Right atrium auricular region (tissue), 2 donors: ENCODE data around the gene MGMT. TPM values are rescaled to one million over a fixed set of nuclear protein-coding genes. Genes with fewer than 3 reads are reported as not detected.

Source experiments
- DNase-seq: peaks from one replicate; pipeline ENCODE4 v3.0.0-alpha.2; 2019; ENCODE audit warnings: low spot score
- H3K27ac ChIP-seq, 2 donors: fragments of 200-600 bp; sonication (generic); 1 replicate in 1 of 2; 2 replicates in 1 of 2; pipeline ENCODE4 v1.5.1; 2016 to 2019
- H3K27me3 ChIP-seq, 2 donors: fragments of 200-600 bp; sonication (generic); one replicate each; pipeline versions ENCODE4 v1.5.1 to v1.6.0; 2017 to 2019
- H3K36me3 ChIP-seq: fragments of 200-600 bp; sonication (generic); one replicate; pipeline ENCODE4 v1.5.1; 2016
- H3K4me1 ChIP-seq, 2 donors: fragments of 200-600 bp; sonication (generic); one replicate each; pipeline versions ENCODE4 v1.5.1 to v1.6.0; 2017 to 2019
- H3K4me3 ChIP-seq, 2 donors: fragments of 200-600 bp; sonication (generic); 1 replicate in 1 of 2; 2 replicates in 1 of 2; pipeline ENCODE4 v1.5.1; 2017 to 2019; ENCODE audit warnings: mild to moderate bottlenecking in 1 of 2, moderate library complexity in 1 of 2
- H3K9me3 ChIP-seq, 2 donors: fragments of 200-600 bp; sonication (generic); one replicate each; pipeline ENCODE4 v1.5.1; 2019
- total RNA-seq, 2 donors: library from RNA; depleted of rRNA; stranded (reverse); fragments of >200 nt; gene quantifications; one replicate each; pipeline ENCODE4 v1.1.0, GENCODE V29; 2016
- TF ChIP-seq, protein P1 (sequence below), 2 donors: fragments of 200-600 bp; sonication (generic); IDR thresholded peaks; one replicate each; pipeline ENCODE4 v1.5.1; 2019; ENCODE audit warnings: antibody characterized with exemption in 2 of 2

MGMT gene
- total RNA-seq, 2 donors from 2014 or later, result 18.2 to 19.2 TPM

GRCh38 chr10:129531195-129531968 lies 64.3 kb downstream of the MGMT start:
- no peak for DNase-seq
- TF ChIP-seq, protein P1, sequence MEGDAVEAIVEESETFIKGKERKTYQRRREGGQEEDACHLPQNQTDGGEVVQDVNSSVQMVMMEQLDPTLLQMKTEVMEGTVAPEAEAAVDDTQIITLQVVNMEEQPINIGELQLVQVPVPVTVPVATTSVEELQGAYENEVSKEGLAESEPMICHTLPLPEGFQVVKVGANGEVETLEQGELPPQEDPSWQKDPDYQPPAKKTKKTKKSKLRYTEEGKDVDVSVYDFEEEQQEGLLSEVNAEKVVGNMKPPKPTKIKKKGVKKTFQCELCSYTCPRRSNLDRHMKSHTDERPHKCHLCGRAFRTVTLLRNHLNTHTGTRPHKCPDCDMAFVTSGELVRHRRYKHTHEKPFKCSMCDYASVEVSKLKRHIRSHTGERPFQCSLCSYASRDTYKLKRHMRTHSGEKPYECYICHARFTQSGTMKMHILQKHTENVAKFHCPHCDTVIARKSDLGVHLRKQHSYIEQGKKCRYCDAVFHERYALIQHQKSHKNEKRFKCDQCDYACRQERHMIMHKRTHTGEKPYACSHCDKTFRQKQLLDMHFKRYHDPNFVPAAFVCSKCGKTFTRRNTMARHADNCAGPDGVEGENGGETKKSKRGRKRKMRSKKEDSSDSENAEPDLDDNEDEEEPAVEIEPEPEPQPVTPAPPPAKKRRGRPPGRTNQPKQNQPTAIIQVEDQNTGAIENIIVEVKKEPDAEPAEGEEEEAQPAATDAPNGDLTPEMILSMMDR (IDR thresholded peaks at IDR 0.05), result no peak
- Histone ChIP-seq H3K36me3 (no peaks in the 10 kb centered on the region), H3K9me3 (no peaks in the 10 kb centered on the region), H3K4me1 (peaks cover 0 to 19% of the 10 kb centered on the region in 2 donors), H3K27me3 (no peaks in the 10 kb centered on the region), H3K27ac (no peak overlapping the region), H3K4me3 (no peak overlapping the region)

DNA sequence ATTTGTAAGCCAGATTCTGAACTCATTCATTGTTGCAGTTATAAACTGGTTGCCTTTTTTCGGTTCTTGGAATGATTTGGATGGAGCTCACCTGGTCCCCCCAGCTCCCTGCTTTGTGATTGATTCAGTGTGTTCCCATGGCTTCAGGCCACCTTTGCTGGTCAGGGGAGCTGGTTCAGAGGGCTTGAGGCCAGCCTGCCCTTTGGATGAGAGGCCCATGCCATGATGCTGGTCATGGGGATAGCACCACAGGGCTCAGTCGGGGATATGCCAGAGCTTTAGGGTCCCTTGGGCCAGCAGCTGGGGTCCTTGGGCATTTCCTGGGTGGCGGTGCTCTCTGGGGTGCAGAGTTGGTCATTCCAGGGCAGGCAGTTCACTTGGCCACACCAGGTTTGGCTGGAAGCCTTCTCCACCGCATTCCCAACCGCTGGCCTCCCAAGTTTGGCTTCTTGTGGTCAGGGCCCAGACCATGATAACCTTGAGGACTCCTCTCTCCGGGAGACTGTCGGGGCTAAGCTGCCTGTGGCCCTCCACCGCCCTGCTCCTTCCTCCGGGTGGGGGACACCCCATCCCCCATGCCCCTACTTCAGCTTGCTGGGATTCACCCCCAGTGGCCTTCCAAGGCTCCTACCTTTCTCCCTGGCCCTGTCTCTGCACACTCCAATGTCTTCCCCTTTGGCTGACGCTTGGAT lies 65.1 kb downstream of the MGMT start:
- TF ChIP-seq, protein P1 (IDR thresholded peaks at IDR 0.05), result no peak
- H3K9me3 ChIP-seq, result no peaks in the 10 kb centered on the region
- H3K27ac ChIP-seq, result no peak overlapping the region
- no peak overlapping the region for H3K4me3 ChIP-seq
- H3K36me3 ChIP-seq, result no peaks in the 10 kb centered on the region
- H3K4me1 ChIP-seq, result peaks cover 0 to 19% of the 10 kb centered on the region in 2 donors
- H3K27me3 ChIP-seq, result no peaks in the 10 kb centered on the region
- no peak for DNase-seq

- no peak for DNase-seq
- Histone ChIP-seq H3K9me3 (no peaks in the 10 kb centered on the region), H3K27me3 (no peaks in the 10 kb centered on the region), H3K4me1 (peaks cover 0 to 19% of the 10 kb centered on the region in 2 donors), H3K27ac (no peak overlapping the region), H3K4me3 (no peak overlapping the region), H3K36me3 (no peaks in the 10 kb centered on the region)
- TF ChIP-seq, protein P1 (IDR thresholded peaks at IDR 0.05), result no peak
Measured at GRCh38 chr10:129532838-129533237, 65.8 kb downstream of the MGMT start.

DNA sequence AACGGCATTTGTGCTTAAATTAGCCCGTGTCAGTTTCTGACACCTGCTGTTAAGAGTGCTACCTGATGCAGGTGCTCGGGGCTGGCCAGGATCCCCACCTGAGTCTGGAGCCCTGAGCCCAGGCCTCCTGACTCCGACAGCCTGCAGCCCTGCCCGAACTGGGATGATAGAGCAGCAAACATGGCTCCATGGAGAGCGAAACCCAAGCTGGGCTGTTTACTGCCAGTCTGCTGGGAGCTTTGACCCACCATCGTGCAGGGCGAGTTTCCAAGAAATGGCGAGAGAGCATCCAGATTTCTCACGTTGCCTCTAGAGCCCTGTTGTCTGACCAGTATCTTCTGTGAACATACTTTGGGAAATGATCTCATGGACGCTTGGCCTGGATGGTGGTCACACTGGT lies 66.2 kb downstream of the MGMT start:
- H3K27ac ChIP-seq, result no peak overlapping the region
- H3K27me3 ChIP-seq, result no peaks in the 10 kb centered on the region
- TF ChIP-seq, protein P1 (IDR thresholded peaks at IDR 0.05), result no peak
- H3K9me3 ChIP-seq, result no peaks in the 10 kb centered on the region
- no peak for DNase-seq
- H3K36me3 ChIP-seq, result no peaks in the 10 kb centered on the region
- no peak overlapping the region for H3K4me3 ChIP-seq
- H3K4me1 ChIP-seq, result peaks cover 0 to 19% of the 10 kb centered on the region in 2 donors

DNA sequence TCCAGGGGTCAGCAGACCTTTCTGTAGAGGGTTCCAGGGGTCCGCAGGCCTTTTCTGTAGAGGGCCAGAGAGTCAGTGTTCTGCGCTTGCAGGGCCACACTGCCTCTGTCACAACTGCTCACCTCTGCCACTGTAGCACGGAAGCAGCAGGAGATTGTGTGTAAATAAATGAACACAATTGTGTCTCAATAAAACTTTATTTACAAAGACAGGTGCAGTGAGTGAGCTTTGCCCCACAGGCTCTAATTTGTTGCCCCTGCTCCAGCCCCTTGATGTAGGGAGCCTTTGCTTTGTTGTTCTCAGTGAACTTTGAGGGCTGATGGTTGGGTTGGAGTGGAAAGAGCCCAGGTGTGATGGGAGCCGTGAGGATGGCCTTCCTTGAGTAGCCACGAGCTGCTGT lies 67.8 kb downstream of the MGMT start:
- Histone ChIP-seq H3K36me3 (no peaks in the 10 kb centered on the region), H3K27ac (no peak overlapping the region), H3K27me3 (no peaks in the 10 kb centered on the region), H3K4me3 (no peak overlapping the region), H3K9me3 (no peaks in the 10 kb centered on the region), H3K4me1 (peaks cover 0 to 19% of the 10 kb centered on the region in 2 donors)
- TF ChIP-seq, protein P1 (IDR thresholded peaks at IDR 0.05), result no peak
- no peak for DNase-seq
